ENCODE results near the gene LIN7B.

GRCh38 chr19:49084206-49085019 is 29.8 kb upstream of the LIN7B start:
- TF ChIP-seq ZNF253 (CRISPR knock-in tag; conservative IDR thresholded peaks at IDR 0.05) (no peak), NFYB (IDR thresholded peaks at IDR 0.05; ENCODE audit: extremely low read depth, insufficient read length) (no peak), SREBF2 (CRISPR knock-in tag; IDR thresholded peaks at IDR 0.05) (no peak), CTCF (IDR thresholded peaks at IDR 0.05 in 2 of 3, conservative IDR thresholded peaks at IDR 0.05 in 1 of 3; ENCODE audit: insufficient read depth in 2 of 3, low read depth in 1 of 3, low read length in 3 of 3) (no peak)
